Endothelial cell of hepatic sinusoid (primary cell): ENCODE results near the gene WDR38.
"Not testable (repeated sequence)": the region's sequence is repeated elsewhere in the genome, so short reads cannot be mapped to it uniquely, and the experiment has no call there.

ENCODE experiments used
- in situ Hi-C: cut with HindIII; loops from 2 replicates; pipeline ENCODE4 v1.10.0; 2017; ENCODE audit warnings: low sequenced_read_pairs

The WDR38 gene

GRCh38 chr9:124831642-124832364, 21.5 kb upstream of the WDR38 start:
- in situ Hi-C loops, result no loop called here

- in situ Hi-C loops, result no loop called here
Observed at GRCh38 chr9:124834591-124834990, 18.7 kb upstream of the WDR38 start.

GRCh38 chr9:124835026-124835557, 18.2 kb upstream of the WDR38 start:
- in situ Hi-C loops, result no loop called here

GRCh38 chr9:124838132-124838531, 15.1 kb upstream of the WDR38 start:
- in situ Hi-C loops, result not testable (repeated sequence)

GRCh38 chr9:124838567-124839275, 14.5 kb upstream of the WDR38 start:
- in situ Hi-C loops, result not testable (repeated sequence)

- in situ Hi-C loops, result no loop called here
Observed at GRCh38 chr9:124839612-124840299, 13.5 kb upstream of the WDR38 start.

- in situ Hi-C loops, result no loop called here
Observed at GRCh38 chr9:124840300-124840833, 12.9 kb upstream of the WDR38 start.

GRCh38 chr9:124841075-124841821, 12.0 kb upstream of the WDR38 start:
- in situ Hi-C loops, result no loop called here

- in situ Hi-C loops, result no loop called here
Observed at GRCh38 chr9:124843456-124844034, 9.7 kb upstream of the WDR38 start.

GRCh38 chr9:124844291-124844690, 9.0 kb upstream of the WDR38 start:
- in situ Hi-C loops, result no loop called here

- in situ Hi-C loops, result not testable (repeated sequence)
Observed at GRCh38 chr9:124846467-124846866, 6.8 kb upstream of the WDR38 start.

GRCh38 chr9:124846969-124847368, 6.3 kb upstream of the WDR38 start:
- in situ Hi-C loops, result no loop called here

GRCh38 chr9:124849801-124850200, 3.5 kb upstream of the WDR38 start:
- in situ Hi-C loops, result no loop called here

- in situ Hi-C loops, result no loop called here
Observed at GRCh38 chr9:124852121-124852828, 985 bp upstream of the WDR38 start.

- in situ Hi-C loops, result no loop called here
Observed at GRCh38 chr9:124853605-124854143, 414 bp downstream of the WDR38 start.

- in situ Hi-C loops, result no loop called here
Observed at GRCh38 chr9:124854161-124854560, 901 bp downstream of the WDR38 start.

- in situ Hi-C loops, result no loop called here
Observed at GRCh38 chr9:124854822-124855221, 1.6 kb downstream of the WDR38 start.

GRCh38 chr9:124855566-124855943, 2.3 kb downstream of the WDR38 start:
- in situ Hi-C loops, result no loop called here
